ENCODE measurements around the gene DLK1.

DLK1 gene

DNA sequence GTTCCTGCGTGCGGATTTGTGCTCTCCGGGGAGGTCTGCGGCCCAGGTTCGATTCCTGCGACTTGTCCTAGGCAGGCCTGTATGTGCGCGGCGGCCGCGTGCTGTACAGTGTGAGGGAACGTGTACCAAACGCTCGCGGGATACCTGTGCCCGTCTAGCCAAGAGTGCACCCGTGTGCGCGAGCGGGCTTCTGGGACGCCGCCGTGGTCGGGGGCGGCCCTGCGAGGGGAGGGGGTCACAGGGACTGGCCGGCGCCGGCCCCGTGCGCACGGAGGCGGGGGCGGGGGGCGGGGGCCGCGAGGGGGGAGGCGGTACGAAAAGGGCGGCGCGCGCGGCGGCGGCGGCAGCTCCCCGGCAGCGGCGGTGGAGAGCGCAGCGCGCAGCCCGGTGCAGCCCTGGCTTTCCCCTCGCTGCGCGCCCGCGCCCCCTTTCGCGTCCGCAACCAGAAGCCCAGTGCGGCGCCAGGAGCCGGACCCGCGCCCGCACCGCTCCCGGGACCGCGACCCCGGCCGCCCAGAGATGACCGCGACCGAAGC, at the start of gene DLK1:
Gene DLK1, plus strand, starts transcription at position 343 of the 536 bp plus-strand sequence. Its CDS starts 177 bp downstream, at position 520.
- no peak for DNase-seq (ENCODE audit: low spot score)

DNA sequence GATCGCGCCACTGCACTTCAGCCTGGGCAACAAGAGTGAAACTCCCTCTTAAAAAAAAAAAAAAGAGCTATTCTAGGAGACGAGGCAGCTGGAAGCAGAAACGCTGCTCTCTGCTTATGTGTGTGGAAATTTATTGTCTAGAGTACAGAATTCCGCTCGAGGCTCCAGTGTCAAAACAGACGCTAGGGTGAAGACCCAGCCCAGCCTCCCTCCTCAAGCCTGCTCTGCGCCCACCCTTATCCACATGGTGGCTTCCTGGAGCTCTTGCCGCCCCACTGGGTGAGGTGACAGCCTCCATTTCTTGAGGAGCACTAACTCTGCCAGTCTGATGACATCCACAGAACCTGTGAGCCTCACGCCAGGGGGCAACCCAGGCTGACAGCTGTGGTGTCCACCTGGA, 49.5 kb upstream of the DLK1 start:
- no peak for DNase-seq (ENCODE audit: low spot score)

DNA sequence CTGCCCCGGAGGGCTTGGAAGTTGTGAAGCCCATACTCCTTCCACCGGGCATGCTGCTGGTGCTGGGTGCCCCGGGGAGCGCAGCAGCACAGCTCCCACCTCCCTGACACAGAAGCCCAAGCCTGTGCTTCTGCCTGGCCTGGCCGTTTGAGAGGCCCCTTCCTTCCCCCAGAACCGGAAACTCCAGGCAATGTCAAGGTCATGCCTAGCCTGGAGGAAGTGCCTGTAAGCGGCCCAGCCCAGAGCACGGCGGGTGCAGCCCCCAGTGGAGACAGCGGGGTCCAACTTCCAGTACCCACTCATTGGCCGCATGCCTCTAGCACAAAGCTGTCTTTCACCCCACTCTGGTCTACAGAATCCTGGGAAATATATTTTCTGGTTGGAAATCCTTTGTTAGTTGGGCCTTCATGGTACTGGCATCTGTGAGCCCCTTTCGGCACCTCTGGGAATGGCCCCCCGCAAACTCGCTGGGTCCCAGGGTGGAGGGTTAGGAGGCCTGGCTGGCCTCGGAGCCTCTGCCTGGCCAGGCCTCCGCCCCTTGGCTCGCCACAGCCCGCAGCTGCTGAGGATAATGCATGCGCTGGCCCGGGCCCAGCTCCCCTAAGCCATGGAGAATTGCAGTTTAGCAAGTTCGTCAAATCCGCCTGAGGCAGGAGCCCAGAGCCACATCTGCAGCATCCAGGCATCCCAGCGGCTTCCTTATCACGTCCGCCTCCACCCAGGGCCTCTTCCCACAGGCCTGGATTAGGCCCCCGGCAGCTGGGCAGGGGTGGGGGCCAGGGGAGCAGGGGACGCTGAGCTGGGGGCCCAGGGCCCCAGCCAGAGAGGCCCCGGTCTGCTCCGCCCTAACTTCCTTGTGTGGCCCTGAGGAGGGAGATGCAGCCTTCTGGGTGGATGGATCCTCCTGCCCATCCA, 48.9 kb upstream of the DLK1 start:
- peak; percentile 40 for DNase-seq (ENCODE audit: low spot score)

DNA sequence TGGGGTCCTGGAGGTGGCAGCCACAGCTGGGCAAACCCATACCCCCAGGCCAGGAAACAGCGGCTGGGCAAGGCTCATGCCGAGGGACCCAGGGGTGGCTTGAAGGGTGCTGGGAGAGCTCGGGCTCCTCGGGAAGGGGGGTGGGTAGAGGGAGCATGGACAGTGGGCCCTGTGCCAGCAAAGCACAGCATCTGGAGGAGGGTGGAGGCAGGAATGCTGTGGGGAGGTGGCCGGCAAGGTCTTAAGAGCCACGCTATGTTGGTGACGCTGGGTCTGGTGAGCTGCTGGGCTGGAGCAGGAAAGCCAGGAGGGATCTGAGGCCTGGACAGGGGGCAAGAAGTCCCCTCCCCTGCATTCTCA, 48.2 kb upstream of the DLK1 start:
- no peak for DNase-seq (ENCODE audit: low spot score)

DNA sequence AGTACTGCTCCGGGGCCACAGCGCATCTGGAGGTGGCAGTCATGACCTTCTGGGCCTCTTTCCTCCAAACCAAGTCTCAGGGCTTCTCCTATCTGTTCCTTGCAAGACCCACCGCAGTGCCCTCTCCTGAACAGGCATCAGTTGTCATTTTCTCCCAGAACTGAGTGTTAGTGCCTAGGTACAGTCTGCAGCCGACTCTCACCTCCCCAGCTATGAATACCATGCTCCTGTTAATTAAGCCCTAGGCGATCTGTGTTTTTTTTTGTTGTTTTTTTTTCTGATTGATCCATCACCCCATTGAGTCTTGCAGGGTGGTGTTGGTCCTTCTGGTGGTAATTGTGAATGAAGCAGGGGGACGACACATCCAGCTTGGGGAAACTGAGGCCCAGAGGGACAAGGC, 47.5 kb upstream of the DLK1 start:
- DNase-seq (ENCODE audit: low spot score), result no peak

DNA sequence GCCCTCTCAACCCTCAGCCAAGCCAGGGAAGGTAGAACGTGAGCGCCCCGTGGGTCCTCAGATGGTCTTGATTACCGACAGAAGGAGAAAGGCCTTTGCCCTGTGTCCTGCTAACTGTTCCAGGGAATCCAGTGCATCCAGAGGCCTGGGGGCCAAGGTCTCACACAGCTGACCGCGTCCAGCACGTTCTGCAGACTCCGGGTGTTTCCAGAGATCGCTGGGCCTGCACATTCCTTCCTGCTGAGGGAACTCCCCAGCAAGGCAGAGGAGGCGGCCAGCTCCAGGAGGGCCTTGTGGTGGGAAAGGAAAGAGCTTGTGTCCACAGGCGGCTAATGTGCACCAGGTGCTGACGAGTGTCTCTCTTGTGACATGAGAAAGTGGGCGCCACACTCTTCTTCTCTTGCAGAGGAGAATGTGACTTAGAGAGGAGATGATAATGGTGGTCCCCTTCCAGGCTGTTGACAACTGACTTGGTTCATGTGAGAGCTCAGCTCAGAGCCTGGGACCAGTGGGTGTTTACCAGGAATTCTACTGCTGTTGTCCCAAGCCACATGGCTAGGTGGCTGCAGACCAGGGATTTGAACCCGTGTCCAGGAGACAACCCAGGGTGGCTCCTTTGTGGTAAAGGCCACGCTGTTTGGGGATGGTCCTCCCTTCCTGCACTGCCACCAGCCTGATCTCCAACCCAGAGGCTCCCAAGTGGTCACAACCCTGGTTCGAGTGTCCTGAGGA, 46.8 kb upstream of the DLK1 start:
- DNase-seq (ENCODE audit: low spot score), result peak; percentile 94

DNA sequence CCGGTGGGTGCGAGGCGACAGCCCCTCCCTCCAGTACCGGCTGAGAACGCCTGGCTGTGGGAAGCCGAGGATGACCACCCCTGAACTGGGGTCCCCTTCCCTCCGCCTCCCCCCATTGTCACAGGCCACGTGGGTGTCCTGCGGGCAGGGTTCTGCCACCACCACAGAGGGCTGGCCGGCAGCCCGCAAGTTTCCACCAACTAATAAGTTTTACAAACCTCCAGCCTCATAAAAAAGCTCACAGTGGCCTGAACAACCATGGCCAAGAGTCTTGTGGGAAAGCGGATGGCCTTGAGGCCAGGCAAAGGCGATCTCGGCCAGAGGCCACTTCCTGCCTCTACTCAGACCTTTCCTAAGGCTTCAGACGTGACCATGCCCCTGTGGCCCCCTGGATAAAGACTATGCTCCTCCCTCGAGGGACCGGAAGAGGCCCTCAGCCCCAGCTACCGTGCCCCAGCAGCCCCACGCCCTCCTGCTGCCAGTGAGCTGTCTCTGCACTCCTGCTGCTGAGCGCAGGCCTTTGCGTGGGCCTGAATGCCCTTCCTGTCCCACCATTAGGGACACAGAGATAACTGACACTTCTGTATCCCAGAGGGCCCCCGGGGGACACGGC, 46.1 kb upstream of the DLK1 start:
- DNase-seq (ENCODE audit: low spot score), result peak; percentile 61

DNA sequence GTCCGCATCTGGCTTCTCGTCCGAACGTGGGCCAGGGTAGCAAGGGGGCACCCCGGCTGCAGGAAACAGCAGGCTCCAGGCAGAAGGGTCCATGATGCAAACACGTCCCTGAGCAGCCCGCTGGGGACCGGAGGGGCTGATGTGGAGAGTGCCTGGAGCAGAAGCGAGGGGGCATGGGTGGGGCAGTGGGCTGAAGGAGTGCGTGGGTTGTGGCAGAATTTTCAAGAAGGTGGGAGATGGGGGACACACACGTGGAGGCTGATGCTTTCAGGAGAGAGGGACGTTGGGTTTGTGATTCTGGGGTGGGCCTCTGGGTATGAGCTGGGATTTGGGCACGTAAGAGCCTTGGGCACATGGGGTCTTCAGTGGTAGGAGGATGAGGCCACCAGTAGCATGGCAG, 45.6 kb upstream of the DLK1 start:
- DNase-seq (ENCODE audit: low spot score), result no peak

DNA sequence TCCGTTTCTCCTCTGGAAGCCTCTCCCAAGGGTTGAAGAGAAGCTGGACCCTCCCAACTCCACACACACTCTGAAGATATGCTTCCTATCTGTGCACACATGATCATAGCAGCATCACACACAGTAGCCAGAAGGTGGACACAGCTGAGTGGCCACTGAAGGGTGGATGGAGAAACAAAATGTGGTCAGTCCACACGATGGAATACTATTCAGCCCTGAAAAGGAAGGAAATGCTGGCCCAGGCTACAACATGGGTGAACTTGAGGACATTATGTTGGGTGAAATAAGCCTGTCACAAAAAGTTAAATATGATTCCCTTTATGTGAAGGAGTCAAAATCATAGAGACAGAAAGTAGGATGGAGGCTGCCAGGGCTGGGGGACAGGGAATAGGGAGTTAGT, 43.9 kb upstream of the DLK1 start:
- no peak for DNase-seq (ENCODE audit: low spot score)

DNA sequence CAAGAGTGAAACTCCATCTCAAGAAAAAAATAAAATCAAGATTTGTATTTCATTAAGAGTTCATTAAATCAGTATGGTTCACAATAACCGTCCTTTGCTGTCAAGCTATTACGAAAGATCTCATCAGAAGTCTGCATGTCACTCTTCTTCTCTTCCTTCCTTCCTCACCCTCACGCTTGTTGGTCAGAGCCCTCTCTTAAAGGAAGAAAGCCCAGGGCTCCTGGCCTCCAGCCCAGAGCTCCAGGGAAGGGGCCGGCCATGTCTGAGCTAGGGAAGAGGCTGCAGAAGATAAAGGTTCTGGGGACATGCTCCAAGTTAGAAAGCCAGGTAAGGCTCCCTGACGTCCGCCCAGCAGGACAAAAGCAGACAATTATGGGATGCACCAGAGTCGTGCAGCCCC, 43.1 kb upstream of the DLK1 start:
- DNase-seq (ENCODE audit: low spot score), result no peak

DNA sequence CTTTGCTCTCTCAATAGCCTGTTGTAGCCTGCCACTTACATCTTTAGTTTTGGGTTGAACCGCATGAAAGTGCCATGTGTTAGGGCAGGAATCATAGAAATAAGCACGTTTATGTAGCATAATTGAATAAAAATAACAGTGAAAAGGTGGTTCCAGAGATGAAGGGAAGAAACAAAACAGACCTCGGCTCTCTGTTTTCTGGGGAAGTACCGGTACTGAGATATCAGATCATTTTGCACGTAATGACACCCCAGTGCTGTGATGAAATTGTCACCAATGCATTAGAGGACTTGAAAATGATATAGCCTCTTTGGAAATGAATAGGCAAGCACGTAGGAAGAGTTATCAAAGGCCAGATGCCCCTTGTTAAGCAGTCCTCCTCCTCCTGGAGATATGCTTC, 42.5 kb upstream of the DLK1 start:
- DNase-seq (ENCODE audit: low spot score), result no peak

DNA sequence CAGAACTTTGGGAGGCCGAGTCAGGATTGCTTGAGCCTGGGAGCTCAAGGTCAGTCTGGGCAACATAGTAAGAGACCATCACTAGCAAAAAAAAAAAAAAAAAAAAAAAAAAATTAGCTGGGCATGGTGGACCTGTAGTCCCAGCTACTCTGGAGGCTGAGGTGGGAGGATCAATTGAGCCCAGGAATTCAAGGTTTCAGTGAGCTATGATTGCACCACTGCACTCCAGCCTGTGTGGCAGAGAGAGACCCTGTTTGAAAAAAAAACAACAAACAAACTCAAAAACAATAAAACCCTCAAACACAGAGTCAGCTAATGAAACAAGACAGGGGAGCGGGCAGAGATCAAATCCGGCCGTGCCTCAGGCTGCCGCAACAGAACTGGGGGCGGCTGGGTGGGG, 41.7 kb upstream of the DLK1 start:
- no peak for DNase-seq (ENCODE audit: low spot score)

DNA sequence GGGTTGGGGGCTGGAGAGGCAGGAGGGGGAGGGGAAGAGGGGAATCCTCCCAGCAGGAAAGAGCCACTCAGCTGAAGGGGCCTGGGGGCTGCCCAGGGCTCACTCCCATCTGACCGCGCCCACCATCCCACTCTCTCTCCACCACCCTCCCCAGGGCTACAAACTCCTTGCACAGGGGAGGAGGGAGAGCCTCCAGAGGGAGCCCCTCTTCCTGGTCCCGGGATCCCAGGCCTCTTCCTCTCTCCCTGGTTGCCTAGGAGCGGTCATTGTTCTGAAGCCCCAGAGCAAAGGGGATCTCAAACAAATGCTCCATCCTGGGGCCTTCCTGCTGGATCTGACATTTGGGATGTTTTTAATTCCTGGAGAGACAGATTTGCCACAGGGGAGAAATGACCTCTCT, 39.8 kb upstream of the DLK1 start:
- DNase-seq (ENCODE audit: low spot score), result no peak

DNA sequence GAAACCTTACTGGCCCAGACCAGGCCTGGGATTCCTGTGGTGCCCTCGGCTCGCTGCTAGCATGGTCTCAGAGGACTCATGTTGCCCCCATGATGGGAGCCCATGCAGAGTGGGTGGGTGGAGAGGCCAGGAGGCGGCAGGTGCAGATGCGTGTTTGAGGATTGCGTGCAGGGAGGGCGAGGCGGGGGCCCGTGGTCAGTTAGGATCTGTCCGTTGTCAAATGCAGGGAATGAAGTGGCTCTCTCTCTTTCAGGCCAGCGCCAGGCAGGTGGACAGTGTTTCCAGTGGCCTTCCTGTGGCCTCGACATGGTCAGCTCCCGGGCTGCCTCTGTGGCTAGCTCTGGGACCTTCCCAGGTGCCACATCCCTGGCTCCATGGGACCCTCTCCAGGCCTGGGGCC, 39.3 kb upstream of the DLK1 start:
- DNase-seq (ENCODE audit: low spot score), result no peak

DNA sequence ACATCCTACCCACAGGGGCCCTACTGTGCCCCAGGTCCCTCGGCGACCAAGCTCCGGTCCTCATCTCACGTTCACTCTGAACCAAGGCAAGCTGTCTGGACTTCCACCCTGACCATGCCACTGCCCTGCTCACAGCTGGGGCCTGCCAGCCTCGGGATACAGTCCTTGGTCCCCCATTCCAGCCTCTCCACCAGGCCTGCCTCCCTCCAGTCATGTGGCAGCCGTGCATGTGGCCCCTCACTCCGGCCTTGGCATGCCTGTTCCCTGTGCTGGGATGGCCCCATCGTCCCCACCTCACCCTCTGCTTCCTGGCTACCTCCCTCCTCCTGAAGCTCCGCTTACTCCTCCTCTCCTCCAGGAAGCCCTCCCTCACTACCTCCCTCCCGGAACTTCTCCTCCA, 38.6 kb upstream of the DLK1 start:
- no peak for DNase-seq (ENCODE audit: low spot score)

DNA sequence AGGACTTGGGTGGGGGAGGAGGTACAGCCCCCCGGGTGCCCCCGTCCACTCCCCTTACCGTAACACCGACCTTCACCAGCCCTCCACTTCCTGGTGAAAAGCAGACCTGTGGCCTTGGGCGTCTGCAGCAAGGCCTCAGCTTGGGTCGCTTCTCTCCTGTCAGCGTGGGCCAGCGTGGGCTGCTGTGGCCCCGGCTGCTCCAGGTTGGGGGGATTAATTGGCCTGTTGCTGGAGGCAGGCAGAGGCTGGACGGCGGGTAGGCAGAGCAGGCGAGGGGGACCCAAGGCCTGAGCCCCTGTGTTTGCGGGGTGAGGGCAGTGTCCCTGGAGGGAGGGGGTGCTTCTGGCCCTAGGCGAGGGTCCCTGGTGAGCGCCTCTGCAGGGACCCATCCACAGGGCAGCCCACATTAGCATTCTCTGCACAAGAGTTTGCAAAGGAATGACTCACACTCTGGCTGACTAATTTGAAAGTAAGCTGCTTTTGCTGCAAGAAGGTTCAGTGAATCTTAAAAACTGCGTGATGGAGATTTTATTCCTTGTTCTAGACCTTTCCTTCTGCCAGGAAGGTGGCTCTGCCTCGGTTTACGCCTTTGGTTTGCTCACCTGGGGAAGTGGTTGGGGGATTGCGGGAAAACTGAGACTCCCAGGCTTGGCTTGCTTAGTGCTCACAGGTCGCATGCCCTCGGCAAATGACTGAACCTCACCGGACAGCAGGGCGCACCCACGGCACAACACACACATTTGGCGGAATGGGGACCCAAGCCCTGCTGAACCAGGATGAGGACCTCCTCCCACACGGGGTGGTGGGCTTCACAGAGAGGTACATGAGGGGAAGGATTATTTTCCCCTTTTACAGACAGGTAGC, 37.9 kb upstream of the DLK1 start:
- DNase-seq (ENCODE audit: low spot score), result peak; percentile 71

DNA sequence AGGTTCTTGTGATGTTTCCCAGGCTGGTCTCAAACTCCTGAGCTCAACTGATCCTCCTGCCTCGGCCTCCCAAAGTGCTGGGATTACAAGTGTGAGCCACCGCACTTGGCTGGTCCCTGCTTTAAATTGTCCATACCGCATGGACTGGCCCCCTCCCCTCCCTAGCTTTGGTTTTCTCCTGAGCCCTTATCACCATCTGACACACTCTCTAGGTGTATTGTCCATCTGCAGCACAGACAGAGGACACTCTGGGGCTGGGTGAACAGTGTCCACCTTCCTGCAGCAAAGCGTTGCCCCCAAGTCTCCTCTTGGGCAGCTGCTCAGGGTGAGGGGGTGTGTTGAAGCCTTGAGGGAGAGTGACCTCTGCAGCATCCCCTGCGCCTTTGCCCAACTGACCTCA, 36.0 kb upstream of the DLK1 start:
- no peak for DNase-seq (ENCODE audit: low spot score)

DNA sequence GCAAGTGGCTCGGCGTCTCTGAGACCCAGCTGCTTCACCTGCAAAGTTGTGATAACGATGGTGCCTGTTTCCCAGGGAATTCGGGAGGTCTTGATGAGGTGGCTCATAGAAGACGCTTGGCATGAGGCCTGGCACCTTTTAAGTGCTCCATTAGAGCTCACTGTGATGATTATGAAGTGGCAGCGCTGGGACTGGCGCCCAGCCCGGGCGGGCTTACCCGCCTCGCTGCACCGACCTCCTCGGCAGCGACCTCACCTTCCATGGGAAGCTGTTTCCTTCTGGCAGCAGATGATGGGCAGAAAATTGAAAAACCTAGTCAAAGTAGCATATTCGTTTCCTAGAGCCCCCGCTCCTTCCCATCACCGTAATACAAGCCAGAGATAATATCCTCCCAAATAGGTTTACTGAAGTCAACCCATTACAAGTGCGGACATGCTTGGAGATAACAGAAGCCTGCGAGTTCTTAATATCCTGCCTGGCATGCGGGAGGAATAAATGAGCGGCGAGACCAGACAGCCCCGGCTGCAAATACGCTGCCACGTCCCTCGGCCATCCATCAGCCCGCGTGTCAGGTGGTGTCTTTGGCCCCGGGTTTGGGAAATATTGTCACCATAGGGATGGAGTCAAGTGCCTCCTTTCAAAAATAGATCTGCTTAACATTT, 35.2 kb upstream of the DLK1 start:
- DNase-seq (ENCODE audit: low spot score), result no peak

DNA sequence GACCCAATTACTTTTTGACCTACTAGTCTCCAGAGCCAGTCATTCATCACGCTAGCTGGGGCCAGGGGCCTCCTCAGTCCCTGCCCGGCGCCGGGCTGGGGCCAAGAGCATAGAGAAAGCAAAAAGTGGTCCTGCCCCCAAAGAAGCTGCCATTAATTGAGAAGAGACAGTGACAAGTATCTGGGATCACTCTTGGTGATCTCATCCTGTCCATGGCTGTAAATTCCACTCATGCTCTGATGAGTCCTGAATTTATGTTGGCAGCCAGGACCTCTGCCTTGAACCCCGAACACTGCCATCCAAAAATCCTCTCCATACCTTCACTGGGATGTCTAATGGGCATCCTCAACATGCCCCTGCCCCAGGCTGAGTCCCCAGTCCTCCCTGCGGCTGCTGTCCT, 34.4 kb upstream of the DLK1 start:
- DNase-seq (ENCODE audit: low spot score), result no peak

DNA sequence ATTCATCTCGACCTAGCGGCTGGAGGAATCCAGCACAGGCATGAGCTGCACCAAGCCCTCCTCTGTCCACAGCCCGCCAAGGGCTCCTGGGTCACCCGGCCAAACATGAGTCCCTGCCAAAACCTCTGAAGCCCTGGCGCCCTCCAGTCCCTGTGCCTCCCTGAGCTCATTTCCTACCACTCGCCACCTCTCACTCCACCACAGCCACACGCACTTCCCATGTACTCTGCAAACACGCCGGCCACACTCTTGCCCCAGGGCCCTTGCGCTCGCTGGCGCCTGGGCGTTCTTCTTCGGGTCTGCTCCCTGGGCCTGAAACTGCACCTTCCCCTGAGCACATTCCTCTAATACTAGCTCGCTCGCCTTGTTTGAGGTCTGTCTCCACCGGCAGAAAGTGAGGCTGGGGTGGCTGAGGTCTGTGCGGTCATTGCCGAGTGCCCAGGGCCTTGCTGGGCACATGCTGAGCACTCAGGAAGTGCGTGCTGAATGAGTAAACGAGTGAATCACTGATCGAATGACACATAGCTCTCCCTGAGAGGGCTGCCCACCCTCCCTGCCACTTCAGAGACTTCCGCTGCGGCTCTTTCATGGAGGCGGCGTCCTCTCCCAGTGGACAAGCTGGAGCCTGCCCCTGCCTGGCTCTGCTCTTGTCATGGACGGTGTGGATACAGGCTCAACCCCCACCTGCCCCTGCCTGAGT, 33.7 kb upstream of the DLK1 start:
- peak; percentile 89 for DNase-seq (ENCODE audit: low spot score)
